ENCODE measurements around the gene NTM. TPM values are rescaled to one million over a fixed set of nuclear protein-coding genes. Genes with fewer than 3 reads are reported as not detected.

The NTM gene
- total RNA-seq, 2 donors from 2014 or later = not detected

- no peak overlapping the region for H3K4me3 Mint-ChIP-seq
- H3K4me1 Mint-ChIP-seq = no peaks in the 10 kb centered on the region
- ATAC-seq (no peak), DNase-seq (no peak)
- H3K36me3 Mint-ChIP-seq (ENCODE audit: low read depth) = no peaks in the 10 kb centered on the region
- peaks cover under 1% of the 10 kb centered on the region for H3K27me3 Mint-ChIP-seq
- no peak overlapping the region for H3K27ac Mint-ChIP-seq
- H3K9me3 ChIP-seq (ENCODE audit: control insufficient read depth, low read length, poor library complexity, severe bottlenecking) = no peaks in the 10 kb centered on the region
Measured at GRCh38 chr11:131713529-131714134, 343.2 kb downstream of the NTM start.

- no peak for ATAC-seq
- Mint-ChIP-seq H3K4me3 (no peak overlapping the region), H3K27ac (no peak overlapping the region), H3K27me3 (peaks cover 7% of the 10 kb centered on the region), H3K4me1 (no peaks in the 10 kb centered on the region), H3K36me3 (ENCODE audit: low read depth) (no peaks in the 10 kb centered on the region)
- no peak for DNase-seq
- no peaks in the 10 kb centered on the region for H3K9me3 ChIP-seq (ENCODE audit: control insufficient read depth, low read length, poor library complexity, severe bottlenecking)
Measured at GRCh38 chr11:131717616-131718015, 347.2 kb downstream of the NTM start.

DNA sequence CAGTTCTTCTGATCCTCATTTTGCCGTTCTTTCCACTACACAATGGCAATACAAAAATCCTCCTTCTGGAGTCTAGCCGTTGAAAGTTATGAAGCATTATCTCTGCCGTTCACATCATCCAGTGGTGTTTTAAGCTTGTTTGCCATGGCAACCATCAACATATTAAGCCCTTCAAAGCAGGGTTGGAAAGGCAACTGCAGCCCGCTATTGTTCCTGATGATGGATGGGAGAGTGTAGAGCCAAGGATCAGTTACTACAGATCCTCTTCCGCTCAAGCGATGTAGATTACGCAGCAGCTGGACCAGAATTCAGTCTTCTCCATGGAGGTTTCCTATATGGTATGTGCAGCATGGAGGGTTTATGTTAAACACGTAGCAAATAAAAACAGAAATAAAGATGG is 352.7 kb downstream of the NTM start:
- no peak overlapping the region for H3K4me3 Mint-ChIP-seq
- DNase-seq (no peak), ATAC-seq (no peak)
- no peaks in the 10 kb centered on the region for H3K36me3 Mint-ChIP-seq (ENCODE audit: low read depth)
- H3K9me3 ChIP-seq (ENCODE audit: control insufficient read depth, low read length, poor library complexity, severe bottlenecking) = no peaks in the 10 kb centered on the region
- no peak overlapping the region for H3K27ac Mint-ChIP-seq
- peaks cover 7% of the 10 kb centered on the region for H3K27me3 Mint-ChIP-seq
- no peaks in the 10 kb centered on the region for H3K4me1 Mint-ChIP-seq

GRCh38 chr11:131724436-131724975 is 354.1 kb downstream of the NTM start:
- DNase-seq (no peak), ATAC-seq (no peak)
- Mint-ChIP-seq H3K36me3 (ENCODE audit: low read depth) (no peaks in the 10 kb centered on the region), H3K4me3 (no peak overlapping the region), H3K4me1 (no peaks in the 10 kb centered on the region), H3K27me3 (no peaks in the 10 kb centered on the region), H3K27ac (no peak overlapping the region)
- H3K9me3 ChIP-seq (ENCODE audit: control insufficient read depth, low read length, poor library complexity, severe bottlenecking) = no peaks in the 10 kb centered on the region

- ATAC-seq (no peak), DNase-seq (no peak)
- Mint-ChIP-seq H3K36me3 (ENCODE audit: low read depth) (no peaks in the 10 kb centered on the region), H3K27ac (no peak overlapping the region), H3K4me1 (no peaks in the 10 kb centered on the region), H3K4me3 (no peak overlapping the region), H3K27me3 (peaks cover 5% of the 10 kb centered on the region)
- peaks cover 2% of the 10 kb centered on the region for H3K9me3 ChIP-seq (ENCODE audit: control insufficient read depth, low read length, poor library complexity, severe bottlenecking)
Measured at GRCh38 chr11:131734871-131735270, 364.5 kb downstream of the NTM start.

GRCh38 chr11:131737357-131737756 is 366.9 kb downstream of the NTM start:
- no peak overlapping the region for H3K4me3 Mint-ChIP-seq
- ATAC-seq (no peak), DNase-seq (no peak)
- no peaks in the 10 kb centered on the region for H3K36me3 Mint-ChIP-seq (ENCODE audit: low read depth)
- no peaks in the 10 kb centered on the region for H3K4me1 Mint-ChIP-seq
- H3K27me3 Mint-ChIP-seq = peaks cover 9% of the 10 kb centered on the region
- H3K27ac Mint-ChIP-seq = no peak overlapping the region
- H3K9me3 ChIP-seq (ENCODE audit: control insufficient read depth, low read length, poor library complexity, severe bottlenecking) = no peaks in the 10 kb centered on the region

GRCh38 chr11:131739243-131739882 is 368.9 kb downstream of the NTM start:
- ATAC-seq = no peak
- no peak overlapping the region for H3K4me3 Mint-ChIP-seq
- H3K9me3 ChIP-seq (ENCODE audit: control insufficient read depth, low read length, poor library complexity, severe bottlenecking) = no peaks in the 10 kb centered on the region
- H3K4me1 Mint-ChIP-seq = no peaks in the 10 kb centered on the region
- no peaks in the 10 kb centered on the region for H3K36me3 Mint-ChIP-seq (ENCODE audit: low read depth)
- no peak for DNase-seq
- H3K27ac Mint-ChIP-seq = no peak overlapping the region
- peaks cover 9% of the 10 kb centered on the region for H3K27me3 Mint-ChIP-seq

DNA sequence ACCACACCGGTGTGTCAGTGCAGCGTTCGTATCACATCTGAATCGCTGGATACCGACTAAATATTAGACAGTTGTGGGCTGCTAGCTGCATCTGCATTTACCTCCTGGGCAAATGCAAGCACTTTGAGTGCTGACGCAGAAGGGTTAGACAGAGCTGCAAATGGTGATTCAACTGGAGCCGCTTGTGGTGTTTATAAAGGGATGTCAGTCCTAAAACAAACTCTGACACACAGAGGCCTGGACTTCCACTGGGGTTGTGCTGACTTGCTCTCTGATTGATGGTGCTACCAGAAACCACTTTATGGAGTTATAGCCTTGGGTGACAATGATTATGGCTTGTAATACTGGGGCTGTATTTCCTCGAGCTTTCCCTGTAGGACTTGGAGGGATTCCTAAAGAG is 374.4 kb downstream of the NTM start:
- Mint-ChIP-seq H3K36me3 (ENCODE audit: low read depth) (no peaks in the 10 kb centered on the region), H3K27ac (no peak overlapping the region), H3K4me3 (no peak overlapping the region), H3K27me3 (peaks cover 40% of the 10 kb centered on the region), H3K4me1 (no peaks in the 10 kb centered on the region)
- DNase-seq = no peak
- H3K9me3 ChIP-seq (ENCODE audit: control insufficient read depth, low read length, poor library complexity, severe bottlenecking) = no peaks in the 10 kb centered on the region
- ATAC-seq = no peak

- ATAC-seq = no peak
- DNase-seq = no peak
- H3K4me1 Mint-ChIP-seq = no peaks in the 10 kb centered on the region
- no peaks in the 10 kb centered on the region for H3K36me3 Mint-ChIP-seq (ENCODE audit: low read depth)
- H3K4me3 Mint-ChIP-seq = no peak overlapping the region
- H3K9me3 ChIP-seq (ENCODE audit: control insufficient read depth, low read length, poor library complexity, severe bottlenecking) = no peaks in the 10 kb centered on the region
- no peak overlapping the region for H3K27ac Mint-ChIP-seq
- H3K27me3 Mint-ChIP-seq = peaks cover 44% of the 10 kb centered on the region
Measured at GRCh38 chr11:131745405-131745804, 375.0 kb downstream of the NTM start.

GRCh38 chr11:131746201-131746600 is 375.8 kb downstream of the NTM start:
- Mint-ChIP-seq H3K4me3 (no peak overlapping the region), H3K27me3 (peaks cover 42% of the 10 kb centered on the region), H3K36me3 (ENCODE audit: low read depth) (no peaks in the 10 kb centered on the region), H3K27ac (no peak overlapping the region), H3K4me1 (no peaks in the 10 kb centered on the region)
- H3K9me3 ChIP-seq (ENCODE audit: control insufficient read depth, low read length, poor library complexity, severe bottlenecking) = no peaks in the 10 kb centered on the region
- ATAC-seq (no peak), DNase-seq (no peak)

GRCh38 chr11:131748151-131749050 is 378.0 kb downstream of the NTM start:
- H3K4me3 Mint-ChIP-seq = no peak overlapping the region
- H3K27ac Mint-ChIP-seq = no peak overlapping the region
- DNase-seq (no peak), ATAC-seq (no peak)
- H3K9me3 ChIP-seq (ENCODE audit: control insufficient read depth, low read length, poor library complexity, severe bottlenecking) = no peaks in the 10 kb centered on the region
- no peaks in the 10 kb centered on the region for H3K4me1 Mint-ChIP-seq
- peaks cover 42% of the 10 kb centered on the region for H3K27me3 Mint-ChIP-seq
- no peaks in the 10 kb centered on the region for H3K36me3 Mint-ChIP-seq (ENCODE audit: low read depth)

DNA sequence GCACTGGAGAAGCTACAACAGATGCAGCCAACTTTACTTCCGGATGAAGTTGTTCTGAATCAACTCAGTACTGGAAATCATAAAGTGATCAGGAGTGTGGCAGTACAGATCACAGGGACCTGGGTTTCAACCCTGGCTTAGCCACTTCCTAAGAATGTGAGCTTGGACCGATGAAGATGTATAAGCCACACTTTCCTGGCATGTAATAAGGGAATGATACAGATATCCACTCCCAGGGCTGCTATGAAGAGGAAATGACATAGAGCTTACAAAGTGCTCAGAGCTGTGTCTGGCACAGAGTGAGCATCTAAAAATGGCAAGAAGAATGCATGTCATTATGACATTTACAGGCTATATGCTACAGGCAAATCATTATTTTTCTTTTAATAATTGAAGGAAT is 378.7 kb downstream of the NTM start:
- ATAC-seq = no peak
- Mint-ChIP-seq H3K36me3 (ENCODE audit: low read depth) (no peaks in the 10 kb centered on the region), H3K27ac (no peak overlapping the region), H3K4me1 (no peaks in the 10 kb centered on the region), H3K27me3 (peaks cover 42% of the 10 kb centered on the region), H3K4me3 (no peak overlapping the region)
- H3K9me3 ChIP-seq (ENCODE audit: control insufficient read depth, low read length, poor library complexity, severe bottlenecking) = no peaks in the 10 kb centered on the region
- no peak for DNase-seq

- ATAC-seq (no peak), DNase-seq (no peak)
- Mint-ChIP-seq H3K36me3 (ENCODE audit: low read depth) (no peaks in the 10 kb centered on the region), H3K27ac (no peak overlapping the region), H3K4me3 (no peak overlapping the region), H3K27me3 (peaks cover 38% of the 10 kb centered on the region), H3K4me1 (no peaks in the 10 kb centered on the region)
- no peaks in the 10 kb centered on the region for H3K9me3 ChIP-seq (ENCODE audit: control insufficient read depth, low read length, poor library complexity, severe bottlenecking)
Measured at GRCh38 chr11:131750152-131750551, 379.7 kb downstream of the NTM start.

Measured in T-helper 17 cell (primary cell).